ENCODE measurements around the gene HMGN3. TPM values are rescaled to one million over a fixed set of nuclear protein-coding genes. Genes with fewer than 3 reads are reported as not detected.

HMGN3 gene
- total RNA-seq, result 66.8 and 72.7 TPM in 2 replicates

DNA sequence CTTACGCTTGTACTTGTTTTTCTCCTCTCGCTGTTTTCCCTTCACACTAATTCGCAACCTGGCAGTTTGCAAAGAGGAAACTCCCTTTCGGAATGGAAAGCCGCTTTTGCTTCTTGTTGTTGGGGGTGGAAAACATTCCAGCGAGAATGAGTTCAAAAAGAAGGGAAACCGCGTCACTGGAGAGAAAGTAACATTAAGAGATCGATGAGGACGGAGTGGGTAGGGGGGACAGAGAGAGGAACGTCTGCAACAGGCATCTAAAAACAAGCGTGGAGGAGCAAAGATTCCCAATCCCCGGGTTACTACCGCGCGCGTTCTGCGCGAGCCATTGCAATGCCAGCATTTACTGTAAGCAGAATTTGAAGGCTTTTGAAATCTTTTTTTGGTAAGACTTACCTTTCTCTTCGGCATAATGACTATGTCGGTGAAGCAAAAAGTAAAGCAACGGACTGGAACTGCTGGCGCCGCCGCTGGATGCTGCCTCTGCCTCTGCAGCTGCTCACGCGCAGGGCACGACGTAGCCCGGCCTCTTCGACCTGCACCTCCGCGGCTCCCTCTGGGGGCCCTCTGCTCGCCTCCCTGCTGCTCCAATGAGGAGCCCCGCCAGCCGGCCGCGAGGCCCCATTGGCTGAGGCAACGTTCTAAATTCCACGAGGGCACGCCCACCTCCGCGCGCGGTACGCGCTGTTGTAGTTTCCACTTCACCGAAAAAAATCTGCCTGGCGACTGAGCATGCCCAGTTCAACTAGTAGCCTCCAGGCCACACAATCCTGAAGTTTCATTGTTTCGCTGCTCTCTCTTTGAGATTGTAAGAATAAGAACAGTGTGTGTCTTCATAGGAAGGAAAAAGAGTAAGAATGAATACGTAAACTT is at the start of gene HMGN3:
Gene HMGN3, minus strand, starts transcription at position 533 of the 873 bp plus-strand sequence.

Other genes starting within 250 kb of the HMGN3 start
- 50.0 and 56.1 TPM in 2 replicates for gene PHIP, start 156.4 kb downstream of the HMGN3 start, total RNA-seq

Data from thoracic aorta endothelial cell (primary cell).